Osteocyte (in vitro differentiated cells): ENCODE results near the gene TMEM191C. TPM values are rescaled to one million over a fixed set of nuclear protein-coding genes. Genes with fewer than 3 reads are reported as not detected.
"Not testable (repeated sequence)": the region's sequence is repeated elsewhere in the genome, so short reads cannot be mapped to it uniquely, and the experiment has no call there.

Experiments
- DNase-seq: peaks from one replicate; pipeline ENCODE4 v3.0.0; 2021; ENCODE audit warnings: mixed read lengths; ENCODE audit not compliant: unreplicated experiment; ENCODE audit errors: extremely low spot score
- H3K27ac Mint-ChIP-seq: one replicate; pipeline ENCODE4 v1.8.0; 2021; ENCODE audit warnings: mild to moderate bottlenecking, mixed read lengths; ENCODE audit not compliant: unreplicated experiment
- H3K27me3 Mint-ChIP-seq: one replicate; pipeline ENCODE4 v1.8.0; 2021; ENCODE audit warnings: mixed read lengths; ENCODE audit not compliant: unreplicated experiment
- H3K36me3 Mint-ChIP-seq: one replicate; pipeline ENCODE4 v1.8.0; 2021; ENCODE audit warnings: mixed read lengths; ENCODE audit not compliant: unreplicated experiment
- H3K4me1 Mint-ChIP-seq: one replicate; pipeline ENCODE4 v1.8.0; 2021; ENCODE audit warnings: mixed read lengths; ENCODE audit not compliant: unreplicated experiment
- H3K4me3 Mint-ChIP-seq: one replicate; pipeline ENCODE4 v1.8.0; 2021; ENCODE audit warnings: mild to moderate bottlenecking, moderate library complexity, mixed read lengths; ENCODE audit not compliant: unreplicated experiment
- H3K9me3 Mint-ChIP-seq: one replicate; pipeline ENCODE4 v1.8.0; 2021; ENCODE audit warnings: mixed read lengths; ENCODE audit not compliant: unreplicated experiment
- total RNA-seq: library from RNA; stranded (reverse); gene quantifications from 2 replicates; pipeline ENCODE4 v1.2.1, GENCODE V29; 2021
- TF ChIP-seq, protein P1 (sequence below): fragments of 200-600 bp; sonication (generic); IDR thresholded peaks from 2 replicates; pipeline ENCODE4 v1.5.0; 2021; ENCODE audit warnings: antibody characterized with exemption, mild to moderate bottlenecking, moderate library complexity

TMEM191C gene
- total RNA-seq, 1 donor from 2014 or later = 2.1 TPM

DNA sequence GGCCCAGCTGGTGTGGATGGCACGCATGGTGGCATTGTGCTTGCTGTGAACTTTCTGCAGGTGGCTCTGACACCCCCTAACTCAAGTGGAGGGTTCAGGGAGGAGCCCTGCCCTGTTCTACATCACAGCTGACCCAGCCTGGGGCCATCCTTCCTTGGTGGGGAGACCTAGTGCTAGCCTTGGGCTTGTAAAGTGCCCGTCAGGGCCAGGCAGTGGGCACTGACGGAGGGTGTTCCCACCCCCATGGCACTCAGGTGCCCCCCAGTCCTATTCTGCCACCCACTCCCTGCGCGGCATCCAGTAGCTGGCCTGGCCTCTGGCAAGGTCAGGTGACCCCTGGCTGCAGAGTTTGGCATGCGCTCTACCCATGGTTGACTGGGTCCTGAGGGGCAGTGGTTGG lies 26.0 kb upstream of the TMEM191C start:
- not testable (repeated sequence) for H3K4me1 Mint-ChIP-seq, H3K4me3 Mint-ChIP-seq, H3K27me3 Mint-ChIP-seq, H3K36me3 Mint-ChIP-seq, H3K9me3 Mint-ChIP-seq, H3K27ac Mint-ChIP-seq
- DNase-seq = peak; percentile 57

DNA sequence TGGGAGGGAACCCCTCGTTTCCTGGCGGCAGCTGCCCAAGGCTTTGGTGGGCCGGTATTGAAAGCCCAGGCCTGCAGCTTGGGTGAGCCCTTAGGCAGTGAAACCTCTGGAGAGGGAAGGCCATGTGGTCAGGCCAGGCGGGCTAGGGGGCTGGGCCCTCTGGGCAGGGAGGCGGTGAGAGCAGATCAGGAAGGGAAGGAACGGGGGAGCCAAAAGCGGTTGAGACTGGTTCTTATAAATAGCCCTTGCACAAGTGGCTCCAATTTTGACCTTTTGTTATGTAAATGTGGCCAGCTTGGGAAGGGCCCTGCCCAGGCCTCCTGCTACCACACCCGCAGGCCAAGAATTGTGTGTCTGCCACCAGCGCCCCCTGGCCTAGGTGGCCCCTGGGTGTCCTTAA lies 25.1 kb upstream of the TMEM191C start:
- not testable (repeated sequence) for H3K36me3 Mint-ChIP-seq, H3K27me3 Mint-ChIP-seq, H3K9me3 Mint-ChIP-seq, H3K4me1 Mint-ChIP-seq, DNase-seq, H3K27ac Mint-ChIP-seq, H3K4me3 Mint-ChIP-seq

DNA sequence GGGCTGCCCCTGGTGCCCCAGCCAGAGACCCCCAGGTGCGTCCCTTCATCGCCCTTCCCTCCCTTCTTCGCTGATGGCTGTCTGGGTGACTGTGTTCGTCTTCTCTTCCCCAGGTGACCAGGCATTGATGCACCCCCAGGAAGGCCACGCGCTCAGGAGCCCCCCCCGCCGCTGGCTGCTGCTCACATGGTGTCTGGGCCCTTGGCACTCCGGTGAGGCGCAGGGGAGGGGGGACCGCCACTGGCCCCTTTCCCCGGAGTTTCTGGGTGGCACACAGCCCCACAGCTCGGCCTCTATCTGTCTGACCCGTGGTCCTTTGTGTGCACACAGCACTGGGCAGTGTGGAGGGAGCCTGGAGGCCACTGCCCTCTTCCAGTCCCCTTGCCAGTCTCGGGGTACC lies 24.5 kb upstream of the TMEM191C start:
- peak; percentile 76 for DNase-seq
- H3K27ac Mint-ChIP-seq = not testable (repeated sequence)

DNA sequence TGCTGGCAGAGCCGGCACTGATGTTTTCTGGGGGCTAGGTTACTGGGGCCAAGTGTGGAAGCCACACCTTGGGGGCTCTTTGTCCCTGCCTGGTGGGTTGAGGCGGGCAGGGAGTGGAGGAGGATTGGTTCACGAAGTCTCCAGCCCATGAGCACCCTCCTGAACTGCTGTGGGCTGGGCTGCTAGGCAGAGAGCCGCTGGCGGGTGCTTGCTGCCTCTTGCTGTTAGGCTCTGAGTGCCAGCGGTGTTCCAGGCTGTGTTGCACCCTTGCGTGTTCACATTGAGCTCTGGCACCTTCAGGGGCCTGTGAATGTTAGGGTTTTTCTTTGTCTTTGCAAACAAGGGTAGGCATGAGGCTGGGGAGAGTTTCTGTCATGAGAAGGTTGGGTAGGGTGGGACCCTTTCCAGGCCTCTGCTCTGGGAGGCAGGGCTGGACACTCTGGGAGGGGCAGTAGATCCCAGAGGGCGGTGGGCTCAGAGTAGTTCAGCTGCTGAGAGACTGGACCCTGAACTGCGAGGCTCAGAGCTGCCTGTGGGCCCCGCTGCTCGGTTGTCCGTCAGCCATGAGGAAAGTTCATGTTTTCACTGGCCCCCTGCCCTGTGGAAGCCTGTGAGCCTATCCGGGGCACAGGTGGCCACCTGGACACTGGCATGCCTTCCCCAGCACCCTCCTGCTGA lies 24.0 kb upstream of the TMEM191C start:
- Mint-ChIP-seq H3K27ac (no peak overlapping the region), H3K36me3 (peaks cover 8% of the 10 kb centered on the region), H3K27me3 (no peaks in the 10 kb centered on the region), H3K9me3 (no peaks in the 10 kb centered on the region), H3K4me3 (no peak overlapping the region), H3K4me1 (peaks cover 2% of the 10 kb centered on the region)
- TF ChIP-seq, protein P1, sequence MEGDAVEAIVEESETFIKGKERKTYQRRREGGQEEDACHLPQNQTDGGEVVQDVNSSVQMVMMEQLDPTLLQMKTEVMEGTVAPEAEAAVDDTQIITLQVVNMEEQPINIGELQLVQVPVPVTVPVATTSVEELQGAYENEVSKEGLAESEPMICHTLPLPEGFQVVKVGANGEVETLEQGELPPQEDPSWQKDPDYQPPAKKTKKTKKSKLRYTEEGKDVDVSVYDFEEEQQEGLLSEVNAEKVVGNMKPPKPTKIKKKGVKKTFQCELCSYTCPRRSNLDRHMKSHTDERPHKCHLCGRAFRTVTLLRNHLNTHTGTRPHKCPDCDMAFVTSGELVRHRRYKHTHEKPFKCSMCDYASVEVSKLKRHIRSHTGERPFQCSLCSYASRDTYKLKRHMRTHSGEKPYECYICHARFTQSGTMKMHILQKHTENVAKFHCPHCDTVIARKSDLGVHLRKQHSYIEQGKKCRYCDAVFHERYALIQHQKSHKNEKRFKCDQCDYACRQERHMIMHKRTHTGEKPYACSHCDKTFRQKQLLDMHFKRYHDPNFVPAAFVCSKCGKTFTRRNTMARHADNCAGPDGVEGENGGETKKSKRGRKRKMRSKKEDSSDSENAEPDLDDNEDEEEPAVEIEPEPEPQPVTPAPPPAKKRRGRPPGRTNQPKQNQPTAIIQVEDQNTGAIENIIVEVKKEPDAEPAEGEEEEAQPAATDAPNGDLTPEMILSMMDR = no peak
- DNase-seq = peak; percentile 76

More for the DNA sequence above, 24.5 kb upstream of the TMEM191C start:
- H3K36me3 Mint-ChIP-seq, H3K27me3 Mint-ChIP-seq, H3K9me3 Mint-ChIP-seq, H3K4me1 Mint-ChIP-seq, H3K4me3 Mint-ChIP-seq: not testable (repeated sequence)

DNA sequence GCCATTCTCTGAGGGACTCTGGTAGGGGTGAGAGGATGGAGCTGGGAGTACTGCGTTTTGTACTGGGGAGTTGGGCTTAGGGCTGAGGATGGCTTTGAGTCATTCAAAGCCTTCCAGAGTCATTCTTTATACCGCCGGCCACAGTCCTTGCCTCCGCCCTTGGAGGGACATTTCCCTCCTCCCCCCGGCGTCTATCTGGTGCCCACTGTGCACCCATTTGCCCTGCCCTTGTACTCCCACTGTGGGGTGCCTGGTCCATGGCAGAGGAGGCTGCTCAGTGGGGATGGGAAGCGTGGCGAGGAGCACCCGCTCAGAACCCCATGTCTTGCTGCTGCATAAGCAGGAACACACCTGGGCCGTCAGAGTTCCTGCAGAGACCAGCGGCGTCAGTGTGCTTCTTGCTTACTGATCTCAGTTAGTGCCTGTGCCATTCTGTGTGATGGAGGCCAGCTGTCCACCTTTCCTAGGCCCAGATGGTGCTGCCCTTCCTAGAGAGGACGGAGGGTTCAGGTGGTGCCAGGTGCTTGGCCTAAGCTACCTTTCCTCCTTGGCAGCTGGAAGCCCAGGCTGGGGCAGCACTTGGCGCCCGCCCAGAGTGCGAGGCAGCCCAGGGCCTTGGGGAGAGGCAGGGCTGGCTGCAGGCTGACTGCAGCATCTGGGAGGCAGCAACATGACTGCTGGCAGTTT lies 23.3 kb upstream of the TMEM191C start:
- H3K27me3 Mint-ChIP-seq = no peaks in the 10 kb centered on the region
- TF ChIP-seq, protein P1 = no peak
- no peak overlapping the region for H3K27ac Mint-ChIP-seq
- DNase-seq = peak; percentile 79
- H3K9me3 Mint-ChIP-seq = no peaks in the 10 kb centered on the region
- peaks cover 2% of the 10 kb centered on the region for H3K4me1 Mint-ChIP-seq
- no peak overlapping the region for H3K4me3 Mint-ChIP-seq
- peaks cover 8% of the 10 kb centered on the region for H3K36me3 Mint-ChIP-seq

DNA sequence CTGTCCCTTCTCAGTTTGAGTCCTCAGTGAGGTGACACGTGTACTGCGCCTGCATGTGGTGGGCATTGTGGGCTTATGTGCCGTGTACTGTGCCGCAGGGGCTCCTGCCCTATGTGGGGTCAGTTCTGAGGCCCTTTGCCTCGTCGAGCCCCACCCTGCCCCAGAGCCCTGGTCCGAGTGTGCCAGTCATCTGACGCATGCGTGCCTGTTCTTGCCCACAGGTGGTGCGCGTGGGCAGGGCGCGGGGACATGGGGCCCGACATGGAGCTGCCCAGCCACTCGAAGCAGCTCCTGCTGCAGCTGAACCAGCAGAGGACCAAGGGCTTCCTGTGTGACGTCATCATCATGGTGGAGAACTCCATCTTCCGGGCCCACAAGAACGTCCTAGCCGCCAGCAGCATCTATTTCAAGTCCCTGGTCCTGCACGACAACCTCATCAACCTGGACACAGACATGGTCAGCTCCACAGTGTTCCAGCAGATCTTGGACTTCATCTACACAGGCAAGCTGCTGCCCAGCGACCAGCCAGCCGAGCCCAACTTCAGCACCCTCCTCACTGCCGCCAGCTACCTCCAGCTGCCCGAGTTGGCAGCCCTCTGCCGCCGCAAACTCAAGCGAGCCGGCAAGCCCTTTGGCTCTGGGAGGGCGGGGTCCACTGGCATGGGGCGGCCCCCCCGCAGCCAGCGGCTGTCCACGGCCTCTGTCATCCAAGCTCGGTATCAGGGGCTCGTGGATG lies 22.3 kb upstream of the TMEM191C start:
- no peaks in the 10 kb centered on the region for H3K9me3 Mint-ChIP-seq
- H3K36me3 Mint-ChIP-seq = peaks cover 8% of the 10 kb centered on the region
- TF ChIP-seq, protein P1 = no peak
- DNase-seq = peak; percentile 80
- H3K27ac Mint-ChIP-seq = no peak overlapping the region
- H3K4me1 Mint-ChIP-seq = peaks cover 4% of the 10 kb centered on the region
- H3K4me3 Mint-ChIP-seq = no peak overlapping the region
- H3K27me3 Mint-ChIP-seq = no peaks in the 10 kb centered on the region
